Ovary (tissue), 9 donors: ENCODE measurements around the gene FRMD3. TPM values are rescaled to one million over a fixed set of nuclear protein-coding genes. Genes with fewer than 3 reads are reported as not detected.

Experiments
- DNase-seq, 5 donors: peaks; one replicate each; pipeline ENCODE4 v3.0.0-alpha.2; 2019 to 2020
- H3K27ac ChIP-seq, 2 donors: fragments of 200-600 bp; one replicate each; pipeline versions ENCODE4 v1.5.1 to v1.8.0; 2019 to 2022
- H3K27me3 ChIP-seq: fragments of 200-600 bp; one replicate; pipeline ENCODE4 v1.8.0; 2022
- H3K36me3 ChIP-seq: fragments of 200-600 bp; sonication (generic); one replicate; pipeline ENCODE4 v1.5.1; 2019
- H3K4me1 ChIP-seq: one replicate; pipeline ENCODE4 v1.8.1; 2013; ENCODE audit warnings: mild to moderate bottlenecking, moderate library complexity; ENCODE audit not compliant: insufficient read depth
- H3K4me3 ChIP-seq: fragments of 200-600 bp; sonication (generic); one replicate; pipeline ENCODE4 v1.5.1; 2017
- H3K9me3 ChIP-seq, 2 donors: fragments of 200-600 bp in 1 of 2; sonication (generic) in 1 of 2; one replicate each; pipeline versions ENCODE4 v1.5.1 to v1.8.1; 2013 to 2019; ENCODE audit warnings: mild to moderate bottlenecking in 1 of 2, moderate library complexity in 1 of 2
- EP300 ChIP-seq: sonication (generic); formaldehyde crosslinking; IDR thresholded peaks from one replicate; pipeline ENCODE4 v1.6.1; 2017; ENCODE audit warnings: antibody characterized with exemption
- POLR2A ChIP-seq: fragments of 450-650 bp; IDR thresholded peaks from one replicate; pipeline ENCODE4 v1.6.1; 2017; ENCODE audit warnings: antibody characterized with exemption, mild to moderate bottlenecking, moderate library complexity
- WGBS, 3 donors: extraction: QIAGEN DNeasy Blood & Tissue Kit in 1 of 3; methylation state at CpG; one replicate each; pipeline versions ENCODE4 v1.1.5 to v1.1.7; 2013 to 2017; 5-methylcytosine and 5-hydroxymethylcytosine counted together
- intact Hi-C, 4 donors: fragments of 100-400 bp; cut with DNase I; formaldehyde crosslinking; loops; one replicate each; pipeline versions ENCODE4 v1.11.0 to v1.15.1; 2022 to 2023
- polyA plus RNA-seq, 2 donors: library from polyadenylated mRNA; stranded (reverse); fragments of 200-250 nt in 1 of 2; fragments of 350-450 nt in 1 of 2; fragmentation: Illumina TruSeq in 1 of 2; extraction: RNeasy Lipid Tissue Mini Kit (QIAGEN cat#74804) in 1 of 2; gene quantifications; one replicate each; pipeline ENCODE4 v1.2.3, GENCODE V29; 2013 to 2014
- total RNA-seq, 7 donors: library from RNA; depleted of rRNA in 2 of 7; stranded (reverse); fragments of >200 nt in 2 of 7; fragmentation: NEBNext Ultra II Directional in 3 of 7; extraction: Animal tissue kit (Norgen Biotek cat#: 25700) in 3 of 7; gene quantifications; one replicate each; pipeline versions ENCODE4 v1.1.0 to v1.2.4, GENCODE V29; 2016 to 2023
- TF ChIP-seq, protein P1 (sequence below), 3 donors: fragments of 450-650 bp in 2 of 3; fragments of 200-600 bp in 1 of 3; IDR thresholded peaks; one replicate each; pipeline versions ENCODE4 v1.5.1 to v1.8.0; 2016 to 2022; ENCODE audit warnings: antibody characterized with exemption in 3 of 3, mild to moderate bottlenecking in 1 of 3
- donor health status: DM: no; HTN: no; CAD: no; lungs with moderate emphysema.
- donor health status: DM: no; HTN: no; CAD: no.
- donor health status: Bipolar disorder and iron deficiency.
- donor health status: DM: yes; HTN: yes; CAD: no.
- donor health status: DM: no; HTN: no; CAD: no.
- donor health status: DM: yes; HTN: yes; CAD: no.

FRMD3 gene
- total and polyA plus RNA-seq, 9 donors: 0.83 to 9.1 (median 4.2) TPM

- Histone ChIP-seq H3K9me3 (no peaks in the 10 kb centered on the region), H3K4me3 (no peak overlapping the region), H3K4me1 (no peaks in the 10 kb centered on the region), H3K36me3 (no peaks in the 10 kb centered on the region), H3K27me3 (no peaks in the 10 kb centered on the region), H3K27ac (no peak overlapping the region)
- TF ChIP-seq, protein P1, sequence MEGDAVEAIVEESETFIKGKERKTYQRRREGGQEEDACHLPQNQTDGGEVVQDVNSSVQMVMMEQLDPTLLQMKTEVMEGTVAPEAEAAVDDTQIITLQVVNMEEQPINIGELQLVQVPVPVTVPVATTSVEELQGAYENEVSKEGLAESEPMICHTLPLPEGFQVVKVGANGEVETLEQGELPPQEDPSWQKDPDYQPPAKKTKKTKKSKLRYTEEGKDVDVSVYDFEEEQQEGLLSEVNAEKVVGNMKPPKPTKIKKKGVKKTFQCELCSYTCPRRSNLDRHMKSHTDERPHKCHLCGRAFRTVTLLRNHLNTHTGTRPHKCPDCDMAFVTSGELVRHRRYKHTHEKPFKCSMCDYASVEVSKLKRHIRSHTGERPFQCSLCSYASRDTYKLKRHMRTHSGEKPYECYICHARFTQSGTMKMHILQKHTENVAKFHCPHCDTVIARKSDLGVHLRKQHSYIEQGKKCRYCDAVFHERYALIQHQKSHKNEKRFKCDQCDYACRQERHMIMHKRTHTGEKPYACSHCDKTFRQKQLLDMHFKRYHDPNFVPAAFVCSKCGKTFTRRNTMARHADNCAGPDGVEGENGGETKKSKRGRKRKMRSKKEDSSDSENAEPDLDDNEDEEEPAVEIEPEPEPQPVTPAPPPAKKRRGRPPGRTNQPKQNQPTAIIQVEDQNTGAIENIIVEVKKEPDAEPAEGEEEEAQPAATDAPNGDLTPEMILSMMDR (IDR thresholded peaks at IDR 0.05): no peak
- no peak for TF ChIP-seq EP300
- TF ChIP-seq POLR2A: no peak
- DNase-seq: no peak
- intact Hi-C loops: no loop called here
These were observed 298.5 kb downstream of the FRMD3 start for GRCh38 chr9:83239747-83240146.

DNA sequence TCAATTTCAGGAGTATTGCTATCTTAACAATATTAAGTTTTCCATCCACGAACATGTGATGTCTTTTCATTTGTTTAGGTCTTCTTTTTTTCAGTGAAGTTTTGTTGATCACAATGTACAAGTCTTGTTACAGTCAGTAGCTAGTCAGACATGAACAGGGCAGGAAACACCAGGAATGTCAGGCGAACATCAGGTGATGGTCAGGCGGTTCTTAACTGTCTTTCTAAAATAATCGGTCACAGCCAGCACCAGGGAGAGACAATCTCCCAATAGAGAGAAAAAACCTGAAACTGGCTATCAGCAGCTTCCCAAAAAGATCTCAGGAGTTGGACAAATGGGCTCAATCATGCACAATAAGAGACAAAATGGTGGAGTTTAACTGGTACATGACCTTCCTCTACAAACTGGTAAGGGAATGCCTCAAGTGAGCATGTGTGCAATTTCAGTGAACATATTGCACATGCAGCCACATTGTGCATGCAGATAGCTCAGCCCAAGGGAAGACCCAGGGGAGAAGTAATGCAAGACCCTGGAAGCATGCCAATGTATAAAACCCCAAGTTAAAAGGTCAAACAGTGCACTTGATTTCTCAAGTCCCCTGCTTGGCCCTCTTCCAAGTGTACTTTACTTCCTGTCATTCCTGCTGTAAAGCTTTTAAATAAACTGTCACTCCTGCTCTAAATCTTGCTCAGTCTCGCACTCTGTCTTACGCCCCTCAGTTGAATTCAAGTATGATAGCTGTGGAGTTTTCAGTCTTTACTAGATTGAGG is 299.1 kb downstream of the FRMD3 start:
- intact Hi-C loops: no loop called here
- no peak for DNase-seq
- Histone ChIP-seq H3K9me3 (no peaks in the 10 kb centered on the region), H3K27me3 (no peaks in the 10 kb centered on the region), H3K4me3 (no peak overlapping the region), H3K36me3 (no peaks in the 10 kb centered on the region), H3K4me1 (no peaks in the 10 kb centered on the region), H3K27ac (no peak overlapping the region)
- 93 to 95% (median 94%) methylated on average over 6 of the region's 6 CpGs for WGBS, 3 donors
- no peak for TF ChIP-seq EP300
- no peak for TF ChIP-seq POLR2A
- TF ChIP-seq, protein P1 (IDR thresholded peaks at IDR 0.05): no peak

GRCh38 chr9:83236029-83236696 is 302.0 kb downstream of the FRMD3 start:
- WGBS, 3 donors: 82 to 90% (median 88%) methylated on average over 4 of the region's 4 CpGs
- Histone ChIP-seq H3K36me3 (no peaks in the 10 kb centered on the region), H3K4me1 (no peaks in the 10 kb centered on the region), H3K27me3 (no peaks in the 10 kb centered on the region), H3K4me3 (no peak overlapping the region), H3K27ac (no peak overlapping the region), H3K9me3 (no peaks in the 10 kb centered on the region)
- no peak for DNase-seq
- no peak for TF ChIP-seq EP300
- TF ChIP-seq, protein P1 (IDR thresholded peaks at IDR 0.05): no peak
- TF ChIP-seq POLR2A: no peak
- intact Hi-C loops: no loop called here

DNA sequence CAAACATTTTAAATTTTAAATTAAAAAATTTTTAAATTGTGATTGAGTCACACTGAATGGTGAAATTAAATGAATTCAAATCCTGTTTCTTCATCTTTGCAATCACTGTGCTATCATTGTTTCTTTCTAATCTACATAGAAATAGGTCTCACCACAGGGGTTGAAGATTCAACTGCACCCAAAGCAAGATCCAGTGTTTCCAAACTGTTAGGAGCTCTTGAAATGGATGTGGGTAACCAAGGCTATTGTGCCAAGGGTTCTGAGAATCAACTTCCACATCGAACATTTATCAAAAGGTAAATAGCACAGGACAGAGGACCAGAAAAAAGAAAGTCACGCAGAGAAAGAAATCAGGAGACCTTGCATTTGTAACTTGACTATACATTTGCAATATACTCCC is 302.7 kb downstream of the FRMD3 start:
- TF ChIP-seq, protein P1 (IDR thresholded peaks at IDR 0.05): no peak
- no peak for TF ChIP-seq EP300
- no peak for TF ChIP-seq POLR2A

More for the DNA sequence above, 302.7 kb downstream of the FRMD3 start:
- WGBS, 3 donors: 77 to 80% (median 79%) methylated on average over 2 of the region's 2 CpGs
- Histone ChIP-seq H3K9me3 (no peaks in the 10 kb centered on the region), H3K27ac (no peak overlapping the region), H3K27me3 (no peaks in the 10 kb centered on the region), H3K4me3 (no peak overlapping the region), H3K36me3 (no peaks in the 10 kb centered on the region), H3K4me1 (no peaks in the 10 kb centered on the region)
- DNase-seq: no peak
- intact Hi-C loops: no loop called here
